Head of caudate nucleus (tissue), 42 donors: ENCODE measurements around the gene DGUOK.
A peak's percentile ranks its signal among the peaks of the same experiment; 100 is the strongest.
"Not testable (repeated sequence)": the region's sequence is repeated elsewhere in the genome, so short reads cannot be mapped to it uniquely, and the experiment has no call there.

ENCODE experiments used
- DNase-seq, 42 donors: peaks; one replicate each; pipeline versions ENCODE4 v3.0.0 to v3.0.0-alpha.2; 2020 to 2021; ENCODE audit warnings: mixed read lengths in 7 of 42
- intact Hi-C: fragments of 100-400 bp; cut with DNase I; formaldehyde crosslinking; loops from one replicate; pipeline ENCODE4 v1.15.0; 2022

Gene DGUOK

DNA sequence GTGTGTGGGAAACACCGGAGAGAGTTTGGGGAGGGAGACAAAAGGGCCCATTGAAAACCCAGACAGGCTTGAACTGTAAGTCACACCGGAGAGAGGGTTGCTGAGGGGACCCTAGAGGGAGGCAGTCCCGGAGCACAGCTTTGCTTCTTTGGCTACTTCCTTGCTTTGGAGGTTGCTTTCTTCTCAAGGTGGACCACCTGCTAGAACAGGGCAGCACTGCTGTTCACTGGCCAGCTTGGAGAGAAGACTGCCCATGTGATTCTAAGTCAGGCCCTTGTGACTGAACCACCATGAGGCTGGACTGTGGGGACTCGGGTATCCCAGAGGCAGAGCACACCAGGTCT is 29.5 kb upstream of the DGUOK start:
- intact Hi-C loops = no loop called here

DNA sequence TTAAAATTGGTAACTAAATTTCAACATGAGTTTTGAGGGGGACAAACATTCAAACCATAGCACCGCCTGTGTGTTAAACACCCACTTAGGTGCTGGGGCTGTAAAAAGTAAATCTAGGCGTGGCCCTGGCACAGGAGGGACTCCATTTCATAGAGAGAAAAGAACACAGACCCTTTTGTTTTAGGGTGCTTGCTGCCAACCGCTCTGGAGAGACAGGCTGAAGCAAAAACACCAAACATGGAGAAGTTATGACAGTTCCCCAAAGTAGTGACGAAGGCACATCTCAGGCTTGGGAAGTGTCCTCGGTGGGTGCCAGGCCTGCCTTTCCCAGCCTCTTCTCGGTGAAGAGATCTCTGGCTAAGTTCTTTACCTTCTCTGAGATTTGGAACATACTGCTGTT is 28.7 kb upstream of the DGUOK start:
- DNase-seq = no peak
- intact Hi-C loops = no loop called here

More for the DNA sequence above, 29.5 kb upstream of the DGUOK start:
- no peak for DNase-seq

- DNase-seq = no peak
- intact Hi-C loops = no loop called here
Observed at GRCh38 chr2:73899801-73900336, 26.8 kb upstream of the DGUOK start.

DNA sequence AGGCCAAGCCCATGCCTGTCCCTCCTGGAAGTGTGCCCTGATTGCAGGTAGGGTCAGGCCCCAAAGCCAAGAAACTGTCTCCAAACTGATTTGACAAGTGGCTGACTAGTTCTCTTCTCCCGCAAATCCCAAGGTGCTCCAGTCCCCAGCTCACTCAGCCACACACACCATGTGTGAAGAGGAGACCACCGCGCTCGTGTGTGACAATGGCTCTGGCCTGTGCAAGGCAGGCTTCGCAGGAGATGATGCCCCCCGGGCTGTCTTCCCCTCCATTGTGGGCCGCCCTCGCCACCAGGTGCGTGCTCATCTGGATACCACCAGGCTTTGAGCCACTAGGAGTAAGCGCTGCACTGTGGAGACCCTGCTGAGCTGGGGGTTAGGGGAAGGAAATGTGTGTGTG is 25.5 kb upstream of the DGUOK start:
- intact Hi-C loops = no loop called here
- no peak for DNase-seq

GRCh38 chr2:73902284-73902683 is 24.4 kb upstream of the DGUOK start:
- no peak for DNase-seq
- intact Hi-C loops = no loop called here

DNA sequence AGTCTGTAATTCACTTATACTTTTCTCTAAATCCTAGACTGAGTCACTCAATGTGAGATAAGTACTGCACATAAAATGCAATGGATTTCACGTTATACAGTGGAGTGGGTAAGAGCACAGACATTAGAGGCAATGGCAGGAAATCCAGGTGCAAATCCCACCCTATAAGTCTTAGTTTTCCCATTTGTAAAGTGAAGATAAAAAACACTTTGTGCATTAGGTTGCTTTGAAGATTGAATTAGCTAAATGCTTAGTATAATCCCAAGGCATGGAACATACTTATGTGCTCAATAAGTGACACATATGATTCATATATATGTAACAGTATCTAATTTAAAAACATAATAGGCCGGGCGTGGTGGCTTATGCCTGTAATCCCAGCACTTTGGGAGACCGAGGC is 23.4 kb upstream of the DGUOK start:
- DNase-seq = no peak
- intact Hi-C loops = no loop called here

- DNase-seq, intact Hi-C loops: not testable (repeated sequence)
Observed at GRCh38 chr2:73903949-73904613, 22.6 kb upstream of the DGUOK start.

DNA sequence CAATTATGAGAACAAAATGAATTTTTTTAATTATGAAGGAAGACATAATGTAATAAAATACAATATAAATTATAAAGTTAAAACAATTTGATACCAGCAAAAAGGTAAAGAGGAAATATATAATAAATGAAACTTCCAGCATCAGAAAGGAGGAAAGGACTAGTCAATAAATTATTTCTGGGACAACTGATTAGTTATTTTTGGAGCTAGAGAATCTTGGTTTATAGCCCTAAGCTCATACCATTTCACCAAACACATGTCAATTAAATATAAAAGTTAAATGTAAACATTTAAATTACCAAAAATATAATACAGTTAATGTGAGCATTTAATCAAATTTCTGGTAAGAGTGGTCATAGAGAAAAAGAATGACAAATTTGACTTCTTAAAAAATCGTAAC is 21.7 kb upstream of the DGUOK start:
- intact Hi-C loops = no loop called here
- no peak for DNase-seq

GRCh38 chr2:73906847-73907505 is 19.7 kb upstream of the DGUOK start:
- DNase-seq = no peak
- intact Hi-C loops = no loop called here

DNA sequence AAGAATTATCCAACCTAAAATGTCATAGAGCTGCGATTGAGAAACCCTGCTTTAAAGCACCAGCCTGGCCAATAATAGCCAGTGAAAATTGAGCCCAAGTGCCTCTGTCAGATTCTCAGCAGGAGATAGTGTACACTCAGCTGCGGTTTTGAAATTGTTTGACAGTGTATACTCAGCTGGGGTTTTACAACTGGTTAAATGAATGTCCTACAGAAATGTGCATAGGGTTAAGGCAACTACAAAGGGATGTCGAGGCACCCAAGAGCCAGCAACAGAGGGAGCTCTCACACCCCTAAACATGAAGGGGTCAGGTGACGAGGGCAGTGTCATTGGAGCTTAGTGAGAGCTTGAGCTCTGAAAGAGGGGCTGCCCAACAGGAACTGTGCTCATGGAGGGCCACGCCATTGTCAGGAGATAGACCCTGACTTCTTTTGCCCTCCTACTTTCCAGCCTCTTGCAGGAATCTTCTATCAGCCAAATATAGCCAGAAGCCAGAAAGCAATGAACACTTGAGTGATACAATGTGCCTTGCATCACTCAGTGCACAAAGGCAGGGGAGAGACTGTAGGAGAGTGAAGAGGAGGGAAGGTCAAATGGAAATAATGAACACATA is 18.7 kb upstream of the DGUOK start:
- intact Hi-C loops = no loop called here
- peak in 29 of 42 donors; percentile 7 to 58 (median 31) for DNase-seq

DNA sequence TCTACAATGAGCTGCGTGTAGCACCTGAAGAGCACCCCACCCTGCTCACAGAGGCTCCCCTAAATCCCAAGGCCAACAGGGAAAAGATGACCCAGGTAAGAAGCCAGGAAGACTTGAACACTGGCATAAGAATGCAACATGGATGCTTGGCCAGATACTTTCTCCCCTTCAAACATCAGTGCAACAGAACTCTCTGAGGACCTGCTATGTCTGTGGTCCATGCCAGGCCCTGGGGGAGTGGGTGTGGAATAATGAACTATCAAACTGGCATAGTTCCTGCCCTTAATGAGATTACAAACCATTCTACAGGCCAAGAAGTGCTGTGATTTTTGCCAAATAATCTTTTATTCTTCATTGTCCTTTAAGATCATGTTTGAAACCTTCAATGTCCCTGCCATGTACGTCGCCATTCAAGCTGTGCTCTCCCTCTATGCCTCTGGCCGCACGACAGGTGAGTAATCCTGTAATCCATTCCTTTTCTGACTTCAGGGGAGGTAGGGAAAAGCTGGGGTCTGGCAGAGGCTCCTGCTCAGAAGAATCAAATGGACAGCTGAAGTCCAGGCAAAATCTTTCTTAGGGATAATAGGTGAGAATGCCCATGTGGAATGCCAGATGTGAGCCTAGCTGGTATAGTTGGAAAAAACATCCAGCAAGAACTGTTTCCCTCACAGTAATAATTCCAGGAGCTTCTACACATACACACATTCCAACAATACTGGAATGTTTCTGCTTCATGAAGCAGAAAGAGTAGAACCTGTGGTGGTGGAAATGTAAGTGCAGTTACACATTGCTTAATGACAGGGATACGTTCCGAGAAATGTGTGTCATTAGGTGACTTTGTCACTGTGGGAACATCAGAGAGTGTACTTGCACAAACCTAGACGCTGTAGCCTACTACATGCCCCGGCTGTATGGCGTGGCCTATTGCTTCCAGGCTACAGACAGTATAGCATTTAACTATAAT is 17.7 kb upstream of the DGUOK start:
- intact Hi-C loops = no loop called here
- no peak for DNase-seq

DNA sequence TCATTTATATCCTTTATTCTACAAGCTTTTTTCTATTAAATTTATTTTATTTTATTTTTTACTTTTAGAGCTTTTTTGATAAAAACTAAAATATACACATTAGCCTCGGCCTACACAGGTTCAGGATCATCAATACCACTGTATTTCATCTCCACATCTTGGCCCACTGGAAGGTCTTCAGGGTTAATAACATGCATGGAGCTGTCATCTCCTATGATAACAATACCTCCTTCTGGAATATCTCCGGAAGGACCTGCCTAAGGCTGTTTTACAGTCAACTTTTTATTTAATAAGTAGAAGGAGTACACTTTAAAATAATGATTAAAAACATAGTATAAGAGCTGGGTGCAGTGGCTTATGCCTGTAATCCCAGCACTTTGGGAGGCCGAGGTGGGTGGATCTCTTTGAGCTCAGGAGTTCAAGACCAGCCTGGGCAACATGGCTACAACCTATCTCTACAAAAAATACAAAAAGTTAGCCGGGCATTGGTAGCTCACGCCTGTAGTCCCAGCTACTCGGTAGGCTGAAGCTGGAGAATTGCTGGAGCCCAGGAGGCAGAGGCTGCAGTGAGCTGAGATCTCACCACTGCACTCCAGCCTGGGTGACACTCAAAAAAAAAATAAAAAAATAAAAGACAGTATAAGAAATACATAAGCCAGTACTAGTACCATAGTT is 15.7 kb upstream of the DGUOK start:
- intact Hi-C loops = no loop called here
- DNase-seq = no peak

GRCh38 chr2:73911548-73912208 is 15.0 kb upstream of the DGUOK start:
- DNase-seq = no peak
- intact Hi-C loops = no loop called here

DNA sequence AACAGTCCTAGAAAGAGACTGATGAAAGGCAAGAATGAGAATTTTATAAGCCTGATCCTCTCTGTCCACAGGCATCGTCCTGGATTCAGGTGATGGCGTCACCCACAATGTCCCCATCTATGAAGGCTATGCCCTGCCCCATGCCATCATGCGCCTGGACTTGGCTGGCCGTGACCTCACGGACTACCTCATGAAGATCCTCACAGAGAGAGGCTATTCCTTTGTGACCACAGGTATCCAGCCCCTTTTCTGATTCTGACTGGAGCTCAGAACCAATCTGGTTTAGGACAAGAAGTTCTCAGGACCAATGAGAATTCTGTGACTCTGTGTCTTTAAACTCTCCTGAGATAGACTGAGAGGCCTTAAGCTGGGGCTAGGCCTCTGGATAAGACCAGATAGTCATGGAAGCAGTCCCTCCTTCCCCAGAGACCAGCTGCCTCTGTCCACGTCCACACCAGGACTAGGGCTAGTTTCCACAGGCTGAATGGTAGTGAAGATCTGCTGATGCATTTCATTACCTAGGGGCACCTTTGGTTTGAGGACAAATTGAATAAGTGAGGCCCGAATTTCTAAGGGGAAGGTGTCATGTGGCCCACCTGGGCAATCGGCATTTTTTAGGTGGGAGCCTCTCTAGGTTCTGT is 13.1 kb upstream of the DGUOK start:
- intact Hi-C loops = no loop called here

DNA sequence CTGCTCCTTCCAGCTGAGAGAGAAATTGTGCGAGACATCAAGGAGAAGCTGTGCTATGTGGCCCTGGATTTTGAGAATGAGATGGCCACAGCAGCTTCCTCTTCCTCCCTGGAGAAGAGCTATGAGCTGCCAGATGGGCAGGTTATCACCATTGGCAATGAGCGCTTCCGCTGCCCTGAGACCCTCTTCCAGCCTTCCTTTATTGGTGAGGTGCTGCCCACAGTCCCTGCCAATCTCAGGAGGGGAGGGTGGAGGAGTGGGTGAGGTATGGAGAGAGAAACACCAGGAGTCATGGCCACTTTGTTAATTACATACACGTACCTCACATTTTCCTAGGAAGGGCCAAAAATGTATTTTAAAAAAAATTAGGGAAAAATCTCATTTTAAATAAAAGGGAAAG is 12.0 kb upstream of the DGUOK start:
- intact Hi-C loops = no loop called here
- no peak for DNase-seq

More for the DNA sequence above, 13.1 kb upstream of the DGUOK start:
- DNase-seq = no peak

DNA sequence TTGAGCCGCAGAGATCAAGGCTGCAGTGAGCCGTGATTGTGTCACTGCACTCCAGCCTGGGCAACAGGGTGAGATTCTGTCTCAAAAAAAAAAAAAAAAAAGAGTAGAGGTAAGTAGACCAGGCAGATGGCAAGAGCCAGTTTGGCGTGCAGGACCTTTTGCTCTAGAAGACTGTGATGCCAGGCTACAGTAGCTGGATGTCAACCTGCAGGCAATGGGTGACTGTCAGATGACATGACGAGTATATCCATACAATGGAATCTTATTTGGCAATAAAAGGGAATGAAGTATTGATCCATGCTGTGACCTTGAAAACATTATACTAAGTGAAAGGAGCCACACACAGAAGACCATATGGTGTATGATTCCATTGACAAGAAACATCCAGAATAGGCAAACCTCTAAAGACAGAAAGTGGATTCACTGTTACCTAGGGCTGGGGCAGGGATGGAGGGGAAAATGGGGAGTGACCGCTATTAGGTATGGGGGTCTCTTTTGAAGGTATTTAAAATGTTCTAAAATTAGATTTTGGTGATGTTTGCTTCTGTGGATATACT is 11.2 kb upstream of the DGUOK start:
- intact Hi-C loops = no loop called here
- no peak for DNase-seq

GRCh38 chr2:73916666-73917065 is 10.0 kb upstream of the DGUOK start:
- intact Hi-C loops = no loop called here
- DNase-seq = no peak

DNA sequence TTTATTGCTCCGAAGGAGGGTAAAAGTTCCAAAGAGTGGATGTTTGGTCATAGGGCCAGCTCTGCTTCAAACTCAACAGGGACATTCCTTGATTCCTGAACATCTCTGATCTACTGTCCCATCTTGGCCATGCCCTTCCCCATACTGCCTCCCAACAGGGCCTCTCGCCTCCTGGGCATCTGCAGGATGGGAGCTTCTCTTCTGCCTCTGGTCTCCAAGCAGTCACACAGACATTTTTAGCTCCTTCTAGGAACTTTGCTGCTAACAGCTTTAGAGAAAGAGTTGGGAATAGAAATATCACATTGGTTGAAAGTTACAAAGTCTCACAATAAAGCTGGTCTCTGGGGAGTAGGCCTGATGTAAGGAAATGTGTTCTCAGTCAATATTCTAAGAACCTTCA is 9.4 kb upstream of the DGUOK start:
- intact Hi-C loops = no loop called here
- no peak for DNase-seq
